Lung microvascular endothelial cell (primary cell): ENCODE results near the gene MED13. TPM values are rescaled to one million over a fixed set of nuclear protein-coding genes. Genes with fewer than 3 reads are reported as not detected.
"Not testable (repeated sequence)": the region's sequence is repeated elsewhere in the genome, so short reads cannot be mapped to it uniquely, and the experiment has no call there.

Source experiments
- DNase-seq, 2 donors: peaks; one replicate each; pipeline versions ENCODE4 v3.0.0 to v3.0.0-alpha.2; 2010; ENCODE audit warnings: low read depth in 2 of 2
- total RNA-seq: library from RNA; depleted of rRNA; stranded (reverse); fragments of >200 nt; gene quantifications from 2 replicates; pipeline ENCODE4 v1.2.1, GENCODE V29; 2014

Gene MED13
- total RNA-seq, 1 donor from 2014 or later: 37.7 TPM

DNA sequence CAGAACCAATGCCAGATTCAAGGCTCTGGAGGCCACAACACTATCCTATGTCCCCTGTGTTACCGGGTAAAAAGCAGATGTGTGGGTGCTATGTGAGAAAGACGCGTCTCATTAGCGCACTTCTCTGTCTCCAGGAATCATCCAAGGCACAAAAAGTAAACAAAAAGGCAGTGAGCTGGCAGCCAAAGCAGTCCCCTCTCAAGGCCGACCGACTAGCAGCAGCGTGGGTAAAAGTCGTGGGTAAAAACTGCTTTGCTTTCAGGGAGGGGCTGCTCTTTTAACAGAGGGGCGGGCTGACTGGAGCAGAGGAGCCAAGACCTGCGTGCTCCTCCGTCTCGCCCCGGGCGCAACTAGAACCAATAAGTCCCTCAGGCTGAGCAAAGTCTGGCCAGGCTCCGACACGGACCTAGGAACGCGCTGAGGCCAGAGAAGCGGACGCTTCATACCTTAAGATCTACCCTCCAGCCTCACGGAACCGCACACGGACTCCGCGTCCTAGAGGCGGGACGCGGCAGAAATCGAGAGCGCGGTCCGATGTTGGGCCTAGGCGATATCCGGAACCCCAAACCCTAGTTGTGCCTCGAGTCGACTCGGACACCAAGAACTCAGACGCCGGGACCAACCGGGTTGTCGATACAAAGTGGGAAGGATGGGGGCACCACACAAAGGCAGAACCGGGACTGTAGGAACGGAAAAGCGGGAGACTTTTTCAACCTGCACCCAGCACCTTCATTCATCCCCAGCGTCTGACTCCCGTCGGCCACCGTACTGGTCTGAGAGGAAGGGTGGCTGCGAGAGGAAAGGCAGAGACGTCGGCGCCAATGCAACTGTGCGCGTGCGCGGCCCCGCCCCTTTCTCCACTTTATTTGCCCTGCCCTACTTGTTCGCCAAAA lies 137.6 kb downstream of the MED13 start, which contains the start of gene INTS2:
Gene INTS2, minus strand, starts transcription at position 775 of the 893 bp plus-strand sequence. CDS start 1,338 bp downstream, outside the sequence.
- DNase-seq: peak; percentile 95 to 96

DNA sequence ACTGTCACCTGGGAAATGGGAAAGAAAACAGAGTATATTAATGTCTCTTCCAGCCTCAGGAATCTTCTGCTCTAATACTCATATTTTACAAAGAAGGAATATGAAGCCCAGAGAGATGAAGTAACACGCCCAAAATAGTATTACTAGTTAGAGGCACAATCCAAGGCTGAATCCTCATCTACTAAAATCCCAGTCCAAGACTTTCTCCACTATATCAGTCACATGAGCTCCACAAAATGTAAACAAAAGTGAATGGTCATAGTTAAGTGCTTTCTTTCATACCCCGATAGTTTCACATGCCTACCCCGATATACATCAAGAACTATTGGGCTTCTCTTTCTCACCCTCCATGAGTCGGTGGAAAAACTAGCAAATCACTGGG lies 138.3 kb downstream of the MED13 start:
- no peak for DNase-seq

GRCh38 chr17:61915162-61915561 lies 149.9 kb downstream of the MED13 start:
- not testable (repeated sequence) for DNase-seq

GRCh38 chr17:61908292-61909037 lies 156.6 kb downstream of the MED13 start:
- no peak for DNase-seq

DNA sequence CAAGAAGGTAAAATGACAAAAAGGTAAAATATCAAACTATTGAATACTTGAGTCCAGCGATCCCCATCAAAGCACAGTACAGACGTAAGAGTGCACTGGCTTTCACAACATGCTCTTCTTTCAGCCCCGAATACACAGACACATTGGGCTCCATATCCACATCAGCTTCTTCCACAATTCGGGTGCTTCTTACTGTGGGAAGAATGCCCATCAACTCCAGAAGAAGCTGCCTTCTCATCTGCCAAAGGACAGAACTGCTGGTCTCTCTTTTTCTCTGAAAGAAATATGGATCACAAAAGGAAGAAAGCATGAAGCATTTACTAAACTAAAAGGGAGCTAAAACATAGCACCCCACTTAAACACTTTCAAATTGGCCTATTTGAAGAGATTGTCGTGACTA lies 157.7 kb downstream of the MED13 start:
- no peak for DNase-seq

DNA sequence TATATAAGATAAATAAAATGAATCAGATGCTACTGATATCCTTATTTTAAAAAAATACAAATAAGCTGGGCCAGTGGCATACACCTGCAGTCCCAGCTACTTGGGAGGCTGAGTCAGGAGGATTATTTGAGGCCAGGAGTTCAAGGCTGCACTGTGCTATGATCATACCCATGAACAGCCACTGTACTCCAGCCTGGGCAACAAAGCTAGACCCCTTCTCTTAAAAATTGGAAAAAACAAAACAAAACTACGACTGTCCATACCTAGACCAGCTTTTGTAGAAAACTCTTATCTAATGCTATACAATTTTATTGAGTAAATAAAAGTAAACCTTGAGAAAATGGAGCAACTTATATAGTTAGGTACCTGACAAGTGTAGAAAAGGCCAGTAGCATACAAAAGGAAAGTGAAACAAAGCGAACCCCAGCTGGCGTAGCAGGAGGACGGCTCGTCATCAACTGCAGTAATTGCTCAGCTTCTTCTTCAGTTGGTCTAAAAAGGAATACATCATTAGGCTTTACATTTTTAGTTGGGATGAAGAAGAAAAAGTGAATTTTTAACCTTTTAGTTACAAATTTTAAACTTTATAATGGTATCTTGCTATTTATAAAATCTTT lies 160.9 kb downstream of the MED13 start:
- no peak for DNase-seq

GRCh38 chr17:61903251-61903650 lies 161.8 kb downstream of the MED13 start:
- DNase-seq: no peak

GRCh38 chr17:61897548-61898180 lies 167.4 kb downstream of the MED13 start:
- no peak for DNase-seq

DNA sequence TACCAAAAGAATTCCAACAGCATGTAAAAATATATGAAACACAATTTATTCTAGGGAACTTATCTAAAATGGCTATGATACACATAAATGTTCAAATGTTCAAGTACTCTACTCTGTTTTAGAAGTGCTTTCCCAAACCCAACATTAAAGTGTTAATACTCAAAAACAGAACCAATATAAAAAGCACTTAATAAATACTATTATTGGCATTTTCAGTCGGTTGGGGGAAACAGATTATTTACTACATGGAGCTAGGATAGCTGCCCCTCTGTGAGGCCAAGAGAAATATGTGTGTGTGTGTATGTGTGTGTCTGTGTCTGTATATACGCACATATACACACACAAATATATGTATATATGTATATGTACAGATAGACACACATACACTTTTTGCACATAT lies 169.7 kb downstream of the MED13 start:
- DNase-seq: no peak

GRCh38 chr17:61894310-61894709 lies 170.8 kb downstream of the MED13 start:
- not testable (repeated sequence) for DNase-seq

Other genes starting within 250 kb of the MED13 start
- 1.8 and 4.4 TPM in 2 replicates for gene BRIP1, start 201.8 kb downstream of the MED13 start, total RNA-seq
- 11.8 and 13.1 TPM in 2 replicates for gene INTS2, start 137.3 kb downstream of the MED13 start, total RNA-seq